GM12891 (cell line): ENCODE measurements around the gene CA5A.
"Not testable (repeated sequence)": the region's sequence is repeated elsewhere in the genome, so short reads cannot be mapped to it uniquely, and the experiment has no call there.

Experiments used
- PAX5 ChIP-seq: IDR thresholded peaks from 2 replicates; pipeline ENCODE4 v1.6.1; 2011; ENCODE audit warnings: low read length, moderate library complexity, mild to moderate bottlenecking; ENCODE audit not compliant: insufficient read depth, severe bottlenecking
- POLR2A ChIP-seq: IDR thresholded peaks from 2 replicates; pipeline ENCODE4 v1.6.1; 2011; ENCODE audit warnings: low read depth, low read length, control low read depth

- not testable (repeated sequence) for TF ChIP-seq POLR2A, PAX5
These were observed 43.7 kb upstream of the CA5A start for GRCh38 chr16:87979911-87980630.
